Aorta (tissue), 5 donors: Measurements from ENCODE around the gene TMC1. TPM values are rescaled to one million over a fixed set of nuclear protein-coding genes. Genes with fewer than 3 reads are reported as not detected.

Source experiments
- ATAC-seq: fragments of 200-7000 bp; cut with Tn5 transposase; one replicate; pipeline ENCODE4 v1.9.1; 2022; ENCODE audit warnings: moderate library complexity; ENCODE audit not compliant: low FRiP score
- DNase-seq, 2 donors: peaks; one replicate each; pipeline ENCODE4 v3.0.0-alpha.2; 2020
- H3K27ac ChIP-seq, 2 donors: one replicate each; pipeline ENCODE4 v1.5.1; 2013; ENCODE audit warnings: low read length in 2 of 2, mild to moderate bottlenecking in 2 of 2, moderate library complexity in 2 of 2, control low read depth in 1 of 2, inconsistent platforms in 1 of 2, low read depth in 1 of 2
- H3K27me3 ChIP-seq, 2 donors: one replicate each; pipeline ENCODE4 v1.6.1; 2013; ENCODE audit warnings: control low read depth in 1 of 2, low read length in 1 of 2, mild to moderate bottlenecking in 1 of 2, moderate library complexity in 1 of 2; ENCODE audit not compliant: insufficient read depth in 2 of 2, control insufficient read depth in 1 of 2
- H3K36me3 ChIP-seq, 2 donors: one replicate each; pipeline ENCODE4 v1.6.1; 2013; ENCODE audit warnings: control low read depth in 1 of 2, low read length in 1 of 2, mild to moderate bottlenecking in 1 of 2; ENCODE audit not compliant: insufficient read depth in 2 of 2, control insufficient read depth in 1 of 2
- H3K4me1 ChIP-seq, 2 donors: one replicate each; pipeline ENCODE4 v1.6.1; 2013; ENCODE audit warnings: low read length in 2 of 2, control low read depth in 1 of 2, mild to moderate bottlenecking in 1 of 2, moderate library complexity in 1 of 2; ENCODE audit not compliant: insufficient read depth in 2 of 2, control insufficient read depth in 1 of 2
- H3K4me3 ChIP-seq, 2 donors: one replicate each; pipeline ENCODE4 v1.5.1; 2013; ENCODE audit warnings: low read length in 2 of 2, control low read depth in 1 of 2, mild to moderate bottlenecking in 1 of 2
- H3K9me3 ChIP-seq: one replicate; pipeline ENCODE4 v1.6.1; 2013; ENCODE audit warnings: mild to moderate bottlenecking, low read length; ENCODE audit not compliant: control insufficient read depth
- WGBS, 2 donors: extraction: QIAGEN DNeasy Blood & Tissue Kit; methylation state at CpG; one replicate each; pipeline ENCODE4 v1.1.7; 2013; 5-methylcytosine and 5-hydroxymethylcytosine counted together
- intact Hi-C, 2 donors: fragments of 100-400 bp; cut with DNase I; formaldehyde crosslinking; loops; one replicate each; pipeline versions ENCODE4 v1.14.2 to v1.15.0; 2022
- polyA plus RNA-seq, 2 donors: library from polyadenylated mRNA; stranded (reverse); fragments of 200-250 nt; gene quantifications; one replicate each; pipeline ENCODE4 v1.2.3, GENCODE V29; 2013
- total RNA-seq, 2 donors: library from RNA; stranded (reverse); fragmentation: NEBNext Ultra II Directional; extraction: Animal tissue kit (Norgen Biotek cat#: 25700); gene quantifications; one replicate each; pipeline ENCODE4 v1.2.1, GENCODE V29; 2021
- donor health status: healthy with polysubstance abuse.
- donor health status: Bipolar disorder and iron deficiency.
- donor health status: DM: no; HTN: no; CAD: no.
- donor health status: DM: no; HTN: no; CAD: no.
- donor health status: DM: yes; HTN: yes; CAD: no.

The TMC1 gene
- total and polyA plus RNA-seq, 4 donors, result 0.62 to 2.9 TPM; not detected in 2

GRCh38 chr9:72681283-72681630, 159.8 kb downstream of the TMC1 start:
- H3K36me3 ChIP-seq, result no peaks in the 10 kb centered on the region
- H3K27me3 ChIP-seq, result peaks cover 0 to 1% of the 10 kb centered on the region in 2 donors
- no peak overlapping the region for H3K4me3 ChIP-seq
- intact Hi-C loops, result no loop called here
- ATAC-seq (no peak), DNase-seq (no peak)
- 33 to 37% methylated on average over 1 of the region's 1 CpG for WGBS, 2 donors
- H3K4me1 ChIP-seq, result no peaks in the 10 kb centered on the region
- H3K9me3 ChIP-seq, result no peaks in the 10 kb centered on the region
- no peak overlapping the region for H3K27ac ChIP-seq

- Histone ChIP-seq H3K36me3 (no peaks in the 10 kb centered on the region), H3K27ac (no peak overlapping the region), H3K9me3 (no peaks in the 10 kb centered on the region), H3K4me3 (no peak overlapping the region), H3K4me1 (no peaks in the 10 kb centered on the region), H3K27me3 (peaks cover 0 to 1% of the 10 kb centered on the region in 2 donors)
- ATAC-seq, result no peak
- no peak for DNase-seq
- 83 to 89% methylated on average over 2 of the region's 2 CpGs for WGBS, 2 donors
- intact Hi-C loops, result no loop called here
Observed at GRCh38 chr9:72684615-72685014, 163.2 kb downstream of the TMC1 start.

GRCh38 chr9:72685911-72686310, 164.5 kb downstream of the TMC1 start:
- WGBS, 2 donors, result 56 to 61% methylated on average over 2 of the region's 2 CpGs
- peaks cover 0 to 1% of the 10 kb centered on the region in 2 donors for H3K27me3 ChIP-seq
- no peak overlapping the region for H3K27ac ChIP-seq
- DNase-seq, result no peak
- no peaks in the 10 kb centered on the region for H3K4me1 ChIP-seq
- intact Hi-C loops, result no loop called here
- H3K4me3 ChIP-seq, result no peak overlapping the region
- no peaks in the 10 kb centered on the region for H3K9me3 ChIP-seq
- H3K36me3 ChIP-seq, result no peaks in the 10 kb centered on the region
- ATAC-seq, result no peak

DNA sequence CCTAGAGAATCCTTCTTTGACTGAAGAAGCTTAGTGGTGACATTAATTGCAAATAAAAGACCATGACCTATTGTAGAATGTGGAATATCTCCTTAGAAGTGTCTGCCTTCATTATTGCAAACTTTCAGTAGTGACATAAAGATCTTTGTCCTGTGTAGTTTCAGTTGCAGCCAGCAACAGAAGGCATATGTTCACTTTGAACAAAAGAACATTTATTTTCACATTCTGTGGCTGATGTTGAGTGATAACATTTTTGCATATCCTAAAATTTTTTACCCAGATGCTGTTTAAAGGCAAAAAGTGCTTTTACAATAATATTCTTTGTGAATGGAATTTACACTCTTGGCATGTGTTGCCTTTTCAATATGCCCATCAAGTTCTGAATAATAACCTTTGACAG, 165.9 kb downstream of the TMC1 start:
- ATAC-seq (no peak), DNase-seq (no peak)
- Histone ChIP-seq H3K27me3 (no peaks in the 10 kb centered on the region), H3K4me3 (no peak overlapping the region), H3K4me1 (no peaks in the 10 kb centered on the region), H3K36me3 (no peaks in the 10 kb centered on the region), H3K27ac (no peak overlapping the region), H3K9me3 (no peaks in the 10 kb centered on the region)
- intact Hi-C loops, result no loop called here

- intact Hi-C loops, result loop anchor here in 1 of 2 donors (10.0 kb wide), 1 partner anchor 57 kb away; no protein-coding TSS in a partner anchor
- Histone ChIP-seq H3K27me3 (no peaks in the 10 kb centered on the region), H3K4me3 (no peak overlapping the region)
Observed at GRCh38 chr9:72691671-72692070, 170.3 kb downstream of the TMC1 start.

GRCh38 chr9:72695365-72695764, 174.0 kb downstream of the TMC1 start:
- no peak overlapping the region for H3K27ac ChIP-seq
- WGBS, 2 donors, result 89 to 91% methylated on average over 3 of the region's 3 CpGs
- no peaks in the 10 kb centered on the region for H3K9me3 ChIP-seq
- no peak overlapping the region for H3K4me3 ChIP-seq
- ATAC-seq (no peak), DNase-seq (no peak)
- intact Hi-C loops, result loop anchor here in 1 of 2 donors (10.0 kb wide), 1 partner anchor 61 kb away; no protein-coding TSS in a partner anchor
- H3K27me3 ChIP-seq, result no peaks in the 10 kb centered on the region
- no peaks in the 10 kb centered on the region for H3K4me1 ChIP-seq
- H3K36me3 ChIP-seq, result no peaks in the 10 kb centered on the region

More at GRCh38 chr9:72691671-72692070, 170.3 kb downstream of the TMC1 start:
- ATAC-seq, result no peak
- Histone ChIP-seq H3K4me1 (no peaks in the 10 kb centered on the region), H3K9me3 (no peaks in the 10 kb centered on the region), H3K36me3 (no peaks in the 10 kb centered on the region), H3K27ac (no peak overlapping the region)
- DNase-seq, result no peak

DNA sequence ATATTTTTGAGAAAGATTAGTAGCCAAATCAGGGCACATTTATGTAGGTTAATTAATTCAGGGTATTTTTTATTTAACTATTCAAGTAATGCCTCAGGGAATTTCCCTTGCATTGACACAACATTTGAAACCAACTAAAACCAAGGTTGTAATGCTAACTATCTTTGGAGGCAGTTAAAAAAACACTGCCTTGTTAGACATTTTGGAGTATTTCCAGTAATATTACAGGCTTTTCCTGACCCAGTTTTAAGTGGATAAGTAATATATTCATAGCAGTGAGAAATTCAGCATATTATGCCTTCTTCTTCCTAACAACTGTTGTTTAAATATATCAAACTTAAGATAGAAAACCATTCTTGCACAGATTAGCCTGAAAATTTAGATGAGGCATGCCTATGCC, 175.1 kb downstream of the TMC1 start:
- intact Hi-C loops, result loop anchor here in 1 of 2 donors (10.0 kb wide), 1 partner anchor 62 kb away; no protein-coding TSS in a partner anchor
- ATAC-seq, result no peak

DNA sequence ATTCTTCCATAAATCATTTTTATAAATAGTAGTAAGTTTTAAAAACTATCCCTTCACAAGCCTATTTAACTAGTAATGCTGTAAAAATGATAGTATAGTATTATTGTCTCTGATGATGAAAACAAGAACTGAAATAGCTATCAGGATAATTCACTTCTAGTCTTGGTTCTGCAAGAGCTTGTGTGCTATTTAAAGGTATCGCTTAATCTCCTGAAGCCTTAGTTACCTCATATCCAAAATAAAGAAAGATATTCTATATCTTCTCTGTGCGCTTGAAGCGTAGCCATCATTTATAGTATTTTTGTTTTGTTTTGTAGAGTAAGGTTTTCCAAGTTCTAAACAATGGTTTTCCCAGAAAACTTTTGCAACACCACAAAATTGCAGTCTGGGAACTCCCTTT, 180.1 kb downstream of the TMC1 start:
- intact Hi-C loops, result no loop called here
- DNase-seq (no peak), ATAC-seq (no peak)
- 72 to 78% methylated on average over 3 of the region's 3 CpGs for WGBS, 2 donors
- H3K27me3 ChIP-seq, result peaks cover 0 to 2% of the 10 kb centered on the region in 2 donors
- no peaks in the 10 kb centered on the region for H3K4me1 ChIP-seq
- no peaks in the 10 kb centered on the region for H3K36me3 ChIP-seq
- no peaks in the 10 kb centered on the region for H3K9me3 ChIP-seq
- no peak overlapping the region for H3K27ac ChIP-seq
- no peak overlapping the region for H3K4me3 ChIP-seq

More for the DNA sequence above, 175.1 kb downstream of the TMC1 start:
- no peaks in the 10 kb centered on the region for H3K9me3 ChIP-seq
- no peak overlapping the region for H3K4me3 ChIP-seq
- H3K4me1 ChIP-seq, result no peaks in the 10 kb centered on the region
- DNase-seq, result no peak
- H3K36me3 ChIP-seq, result no peaks in the 10 kb centered on the region
- H3K27ac ChIP-seq, result no peak overlapping the region
- H3K27me3 ChIP-seq, result no peaks in the 10 kb centered on the region

DNA sequence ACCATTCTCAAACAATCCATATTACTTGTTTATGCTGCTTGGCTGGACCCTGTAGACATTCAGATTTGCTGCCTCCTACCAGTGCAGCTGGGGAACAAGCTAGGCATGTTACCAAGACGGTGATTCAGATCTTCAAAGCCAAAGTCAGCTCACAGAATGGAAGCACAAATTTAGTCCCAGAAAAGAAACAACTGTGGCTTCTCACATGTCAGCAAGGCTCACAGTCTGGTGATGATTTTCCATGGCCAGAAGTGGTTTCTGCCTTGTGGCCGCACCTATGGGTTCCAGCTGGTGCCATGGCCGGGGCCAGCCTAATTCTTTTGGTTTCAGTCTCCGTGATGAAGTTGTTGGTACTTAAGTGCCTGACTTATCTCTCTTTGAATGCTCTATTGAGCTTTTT, 182.2 kb downstream of the TMC1 start:
- DNase-seq, result no peak
- Histone ChIP-seq H3K27me3 (peaks cover 0 to 2% of the 10 kb centered on the region in 2 donors), H3K4me1 (no peaks in the 10 kb centered on the region), H3K4me3 (no peak overlapping the region), H3K27ac (no peak overlapping the region), H3K9me3 (no peaks in the 10 kb centered on the region), H3K36me3 (no peaks in the 10 kb centered on the region)
- ATAC-seq, result no peak
- WGBS, 2 donors, result 61 to 69% methylated on average over 4 of the region's 4 CpGs
- intact Hi-C loops, result no loop called here
